ENCODE data around the gene FLNB.

Gene FLNB

DNA sequence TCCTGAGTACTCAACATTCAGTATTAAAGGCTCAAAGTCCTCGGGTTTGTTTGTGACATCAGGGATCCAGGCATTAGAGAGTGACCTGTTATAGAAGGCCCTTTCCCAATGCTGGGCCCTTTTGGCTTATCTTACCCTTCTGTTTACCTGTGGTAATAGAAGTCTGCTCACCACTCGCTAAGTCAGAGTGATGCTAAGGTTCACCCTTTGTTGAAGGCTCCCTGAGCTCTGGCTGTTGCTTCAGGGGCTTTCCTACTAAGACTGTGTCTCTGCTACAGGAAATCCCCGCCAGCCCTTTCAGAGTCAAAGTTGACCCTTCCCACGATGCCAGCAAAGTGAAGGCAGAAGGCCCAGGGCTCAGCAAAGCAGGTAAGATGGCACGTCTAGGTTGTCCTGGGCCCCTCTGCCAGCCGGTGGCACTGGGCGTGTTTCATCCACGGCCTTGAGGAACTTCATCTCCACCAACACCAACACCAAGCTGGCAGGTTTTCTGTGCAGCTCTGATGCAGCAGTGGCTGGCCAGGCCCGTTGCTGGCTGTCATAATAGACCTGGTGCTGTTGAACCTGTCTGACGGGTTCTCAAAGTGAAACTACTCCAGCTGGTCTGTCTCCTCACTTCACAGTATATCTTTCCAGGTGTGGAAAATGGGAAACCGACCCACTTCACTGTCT, 103.4 kb downstream of the FLNB start:
- TF ChIP-seq, protein P1, sequence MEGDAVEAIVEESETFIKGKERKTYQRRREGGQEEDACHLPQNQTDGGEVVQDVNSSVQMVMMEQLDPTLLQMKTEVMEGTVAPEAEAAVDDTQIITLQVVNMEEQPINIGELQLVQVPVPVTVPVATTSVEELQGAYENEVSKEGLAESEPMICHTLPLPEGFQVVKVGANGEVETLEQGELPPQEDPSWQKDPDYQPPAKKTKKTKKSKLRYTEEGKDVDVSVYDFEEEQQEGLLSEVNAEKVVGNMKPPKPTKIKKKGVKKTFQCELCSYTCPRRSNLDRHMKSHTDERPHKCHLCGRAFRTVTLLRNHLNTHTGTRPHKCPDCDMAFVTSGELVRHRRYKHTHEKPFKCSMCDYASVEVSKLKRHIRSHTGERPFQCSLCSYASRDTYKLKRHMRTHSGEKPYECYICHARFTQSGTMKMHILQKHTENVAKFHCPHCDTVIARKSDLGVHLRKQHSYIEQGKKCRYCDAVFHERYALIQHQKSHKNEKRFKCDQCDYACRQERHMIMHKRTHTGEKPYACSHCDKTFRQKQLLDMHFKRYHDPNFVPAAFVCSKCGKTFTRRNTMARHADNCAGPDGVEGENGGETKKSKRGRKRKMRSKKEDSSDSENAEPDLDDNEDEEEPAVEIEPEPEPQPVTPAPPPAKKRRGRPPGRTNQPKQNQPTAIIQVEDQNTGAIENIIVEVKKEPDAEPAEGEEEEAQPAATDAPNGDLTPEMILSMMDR (IDR thresholded peaks at IDR 0.05) = no peak
- Mint-ChIP-seq H3K36me3 (ENCODE audit: low read depth) (peaks cover 86% of the 10 kb centered on the region), H3K4me3 (no peak overlapping the region), H3K4me1 (peaks cover 14% of the 10 kb centered on the region), H3K27ac (no peak overlapping the region), H3K9me3 (no peaks in the 10 kb centered on the region), H3K27me3 (ENCODE audit: low read depth, poor library complexity) (no peaks in the 10 kb centered on the region)
- no peak for DNase-seq

DNA sequence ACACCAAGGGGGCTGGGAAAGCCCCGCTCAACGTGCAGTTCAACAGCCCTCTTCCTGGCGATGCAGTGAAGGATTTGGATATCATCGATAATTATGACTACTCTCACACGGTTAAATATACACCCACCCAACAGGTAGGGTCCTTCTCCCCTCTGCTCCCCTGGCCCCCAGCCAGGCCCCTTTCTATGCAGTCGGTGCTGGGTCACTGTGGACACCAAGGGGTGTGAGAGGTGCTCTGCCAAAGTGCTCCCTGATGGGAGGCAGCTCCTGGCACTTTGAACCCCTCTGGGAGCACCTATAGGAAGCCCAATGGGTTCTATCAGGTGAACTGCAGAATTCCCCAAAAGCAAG, 103.9 kb downstream of the FLNB start:
- no peak overlapping the region for H3K27ac Mint-ChIP-seq
- TF ChIP-seq, protein P1 (IDR thresholded peaks at IDR 0.05) = no peak
- H3K9me3 Mint-ChIP-seq = no peaks in the 10 kb centered on the region
- no peak overlapping the region for H3K4me3 Mint-ChIP-seq
- H3K4me1 Mint-ChIP-seq = peaks cover 20% of the 10 kb centered on the region
- no peak for DNase-seq
- H3K27me3 Mint-ChIP-seq (ENCODE audit: low read depth, poor library complexity) = no peaks in the 10 kb centered on the region
- H3K36me3 Mint-ChIP-seq (ENCODE audit: low read depth) = peaks cover 84% of the 10 kb centered on the region

DNA sequence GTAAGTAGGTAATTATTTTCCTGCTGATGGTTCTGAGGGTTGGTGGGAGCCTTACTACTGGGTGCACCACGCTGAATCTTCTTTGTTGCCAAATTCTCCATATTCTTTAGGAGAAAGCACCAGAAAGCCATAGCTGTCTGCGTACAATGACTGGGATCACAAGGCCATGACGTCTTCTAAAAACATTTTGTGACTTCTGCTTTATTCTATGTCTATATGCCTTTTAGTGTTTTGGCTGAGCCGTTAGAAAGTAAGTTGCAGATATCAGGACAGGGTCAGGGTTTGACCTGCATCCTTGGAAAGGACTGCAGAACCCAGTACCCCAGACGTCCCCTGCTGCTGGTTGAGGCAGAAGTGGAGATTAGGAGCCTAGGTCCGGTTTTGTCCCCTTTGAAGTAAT, 107.0 kb downstream of the FLNB start:
- Mint-ChIP-seq H3K4me1 (peaks cover 49% of the 10 kb centered on the region), H3K36me3 (ENCODE audit: low read depth) (peaks cover 79% of the 10 kb centered on the region), H3K9me3 (no peaks in the 10 kb centered on the region), H3K27ac (no peak overlapping the region), H3K4me3 (no peak overlapping the region), H3K27me3 (ENCODE audit: low read depth, poor library complexity) (no peaks in the 10 kb centered on the region)
- TF ChIP-seq, protein P1 (IDR thresholded peaks at IDR 0.05) = no peak
- DNase-seq = no peak

DNA sequence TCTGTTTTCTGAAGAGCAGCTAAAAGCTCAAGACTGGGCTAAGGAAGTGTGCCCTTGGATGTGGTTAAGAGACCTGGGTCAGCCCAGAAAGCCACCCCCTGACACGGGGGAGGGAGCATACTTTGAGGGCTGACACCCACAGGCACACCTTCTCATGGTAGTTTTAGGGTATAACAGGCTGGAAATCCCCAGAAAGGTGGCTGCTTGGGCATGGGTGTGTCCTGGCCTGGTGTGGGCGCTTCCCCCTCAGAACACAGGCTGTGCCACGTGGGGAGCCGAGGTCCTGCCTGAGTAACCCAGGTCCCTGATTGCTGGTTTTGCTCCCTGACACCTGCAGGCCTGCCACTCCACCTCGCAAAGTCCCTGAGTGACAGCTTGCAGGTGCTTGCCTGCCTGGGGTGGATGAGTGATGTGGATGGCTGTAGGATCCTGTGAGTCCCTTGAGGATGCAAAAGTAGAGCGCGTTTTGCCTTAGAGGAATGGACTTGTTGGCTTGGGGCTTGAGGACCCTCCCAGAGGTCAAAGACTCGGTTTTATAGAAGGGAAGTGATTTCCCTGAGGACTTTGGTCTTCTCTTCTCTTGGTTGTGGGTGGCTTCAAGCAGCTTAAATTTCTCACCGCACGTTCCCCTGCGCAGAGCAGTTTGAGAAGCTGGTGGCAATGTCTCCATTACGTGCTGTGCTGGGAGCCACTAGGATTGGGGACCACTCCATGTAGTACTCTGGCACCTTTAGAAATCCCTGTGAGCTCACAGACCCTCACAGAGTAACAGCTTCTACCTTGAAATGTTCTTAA, 108.1 kb downstream of the FLNB start:
- Mint-ChIP-seq H3K36me3 (ENCODE audit: low read depth) (peaks cover 82% of the 10 kb centered on the region), H3K4me3 (no peak overlapping the region), H3K4me1 (peaks cover 58% of the 10 kb centered on the region), H3K27ac (peak overlapping the region; percentile 72), H3K9me3 (no peaks in the 10 kb centered on the region), H3K27me3 (ENCODE audit: low read depth, poor library complexity) (no peaks in the 10 kb centered on the region)
- TF ChIP-seq, protein P1 (IDR thresholded peaks at IDR 0.05) = no peak
- DNase-seq = no peak

DNA sequence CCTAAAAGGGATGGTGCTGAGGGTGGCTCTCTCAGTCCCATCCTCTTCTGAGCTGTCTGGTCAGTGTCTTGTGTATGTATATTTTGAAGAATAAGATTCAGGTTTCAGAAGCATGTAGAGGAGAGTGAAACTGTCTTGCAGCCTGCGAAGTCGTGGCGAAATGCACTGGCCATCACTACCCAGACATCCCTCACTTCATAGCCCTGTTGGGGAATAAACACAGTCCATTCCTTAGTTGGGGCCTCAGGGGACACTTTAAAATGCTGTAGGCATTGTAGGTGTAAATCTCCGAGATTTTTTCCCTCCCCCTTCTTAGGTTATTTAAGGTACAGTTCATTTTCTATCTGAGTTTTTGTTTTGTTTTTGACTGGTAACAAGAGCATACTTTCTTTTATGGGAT, 108.8 kb downstream of the FLNB start:
- TF ChIP-seq, protein P1 (IDR thresholded peaks at IDR 0.05) = no peak
- no peak overlapping the region for H3K4me3 Mint-ChIP-seq
- H3K4me1 Mint-ChIP-seq = peaks cover 58% of the 10 kb centered on the region
- no peak for DNase-seq
- peak overlapping the region; percentile 72 for H3K27ac Mint-ChIP-seq
- no peaks in the 10 kb centered on the region for H3K9me3 Mint-ChIP-seq
- H3K27me3 Mint-ChIP-seq (ENCODE audit: low read depth, poor library complexity) = no peaks in the 10 kb centered on the region
- H3K36me3 Mint-ChIP-seq (ENCODE audit: low read depth) = peaks cover 81% of the 10 kb centered on the region
